Psoas muscle (tissue), 8 donors: ENCODE data around the gene PPP2R2C. TPM values are rescaled to one million over a fixed set of nuclear protein-coding genes. Genes with fewer than 3 reads are reported as not detected.

Experiments
- ATAC-seq, 4 donors: fragments of 200-7000 bp; cut with Tn5 transposase; one replicate each; pipeline ENCODE4 v1.9.1; 2020; ENCODE audit warnings: moderate library complexity in 3 of 4, mild to moderate bottlenecking in 2 of 4
- DNase-seq, 2 donors: peaks; one replicate each; pipeline ENCODE4 v3.0.0-alpha.2; 2020
- H3K27ac ChIP-seq: fragments of 200-600 bp; one replicate; pipeline ENCODE4 v1.8.0; 2022
- H3K27me3 ChIP-seq, 3 donors: fragments of 200-600 bp in 1 of 3; one replicate each; pipeline versions ENCODE4 v1.6.1 to v1.8.0; 2013 to 2022; ENCODE audit warnings: low read length in 2 of 3, mild to moderate bottlenecking in 2 of 3, moderate library complexity in 1 of 3; ENCODE audit not compliant: insufficient read depth in 3 of 3
- H3K36me3 ChIP-seq, 2 donors: fragments of 200-600 bp in 1 of 2; one replicate each; pipeline versions ENCODE4 v1.6.1 to v1.8.0; 2013 to 2022; ENCODE audit warnings: low read depth in 1 of 2, mild to moderate bottlenecking in 1 of 2, moderate library complexity in 1 of 2; ENCODE audit not compliant: insufficient read depth in 1 of 2
- H3K4me1 ChIP-seq: fragments of 200-600 bp; one replicate; pipeline ENCODE4 v1.8.0; 2022
- H3K4me3 ChIP-seq: fragments of 200-600 bp; one replicate; pipeline ENCODE4 v1.8.0; 2022; ENCODE audit warnings: mild to moderate bottlenecking
- H3K9me3 ChIP-seq: fragments of 200-600 bp; one replicate; pipeline ENCODE4 v1.8.0; 2022
- CTCF ChIP-seq: fragments of 200-600 bp; IDR thresholded peaks from one replicate; pipeline ENCODE4 v1.8.0; 2022; ENCODE audit warnings: antibody characterized with exemption
- WGBS, 3 donors: extraction: QIAGEN DNeasy Blood & Tissue Kit; methylation state at CpG; one replicate each; pipeline versions ENCODE4 v1.1.6 to v1.1.7; 2013; 5-methylcytosine and 5-hydroxymethylcytosine counted together
- intact Hi-C, 2 donors: fragments of 100-400 bp; cut with DNase I; formaldehyde crosslinking; loops; one replicate each; pipeline versions ENCODE4 v1.11.0 to v1.14.2; 2022
- polyA plus RNA-seq, 3 donors: library from polyadenylated mRNA; stranded (reverse); fragments of 200-250 nt; gene quantifications; one replicate each; pipeline ENCODE4 v1.2.3, GENCODE V29; 2013
- total RNA-seq, 4 donors: library from RNA; stranded (reverse); fragmentation: NEBNext Ultra II Directional in 2 of 4; extraction: Animal tissue kit (Norgen Biotek cat#: 25700) in 2 of 4; gene quantifications; one replicate each; pipeline versions ENCODE4 v1.2.1 to v1.2.4, GENCODE V29; 2021 to 2023
- donor health status: healthy with polysubstance abuse.
- donor health status: DM: no; HTN: no; CAD: no; lungs with moderate emphysema.
- donor health status: Bipolar disorder and iron deficiency.
- donor health status: healthy.
- donor health status: DM: yes; HTN: yes; CAD: no.
- donor health status: DM: no; HTN: no; CAD: no.
- donor health status: DM: no; HTN: no; CAD: no.
- donor health status: DM: yes; HTN: yes; CAD: no.

The PPP2R2C gene
- total and polyA plus RNA-seq, 7 donors: 0.08 to 3.2 (median 1.2) TPM

- Histone ChIP-seq H3K27ac (no peak overlapping the region), H3K4me1 (no peaks in the 10 kb centered on the region), H3K27me3 (peaks cover 0 to 6% (median 5%) of the 10 kb centered on the region in 3 donors), H3K36me3 (no peaks in the 10 kb centered on the region), H3K9me3 (no peaks in the 10 kb centered on the region), H3K4me3 (no peak overlapping the region)
- no peak for TF ChIP-seq CTCF
- ATAC-seq (no peak), DNase-seq (no peak)
- WGBS, 3 donors: 88 to 92% (median 90%) methylated on average over 18 of the region's 18 CpGs
- intact Hi-C loops: no loop called here
Measured at GRCh38 chr4:6421397-6421796, 51.0 kb downstream of the PPP2R2C start.

GRCh38 chr4:6420972-6421371, 51.4 kb downstream of the PPP2R2C start:
- no peak for ATAC-seq
- H3K27me3 ChIP-seq: peaks cover 0 to 6% (median 5%) of the 10 kb centered on the region in 3 donors
- DNase-seq: no peak
- no peak overlapping the region for H3K4me3 ChIP-seq
- TF ChIP-seq CTCF: no peak
- H3K4me1 ChIP-seq: no peaks in the 10 kb centered on the region
- intact Hi-C loops: no loop called here
- H3K36me3 ChIP-seq: no peaks in the 10 kb centered on the region
- 86 to 88% (median 88%) methylated on average over 6 of the region's 6 CpGs for WGBS, 3 donors
- no peaks in the 10 kb centered on the region for H3K9me3 ChIP-seq
- no peak overlapping the region for H3K27ac ChIP-seq

- 73 to 79% (median 74%) methylated on average over 7 of the region's 7 CpGs for WGBS, 3 donors
- intact Hi-C loops: no loop called here
- no peaks in the 10 kb centered on the region for H3K9me3 ChIP-seq
- no peak for TF ChIP-seq CTCF
- H3K36me3 ChIP-seq: no peaks in the 10 kb centered on the region
- no peaks in the 10 kb centered on the region for H3K4me1 ChIP-seq
- H3K27ac ChIP-seq: no peak overlapping the region
- peaks cover 0 to 6% (median 5%) of the 10 kb centered on the region in 3 donors for H3K27me3 ChIP-seq
- H3K4me3 ChIP-seq: no peak overlapping the region
- ATAC-seq (no peak), DNase-seq (no peak)
Measured at GRCh38 chr4:6420036-6420435, 52.4 kb downstream of the PPP2R2C start.

GRCh38 chr4:6419452-6420028, 52.9 kb downstream of the PPP2R2C start:
- Histone ChIP-seq H3K4me1 (no peaks in the 10 kb centered on the region), H3K27ac (no peak overlapping the region), H3K36me3 (no peaks in the 10 kb centered on the region), H3K27me3 (peaks cover 0 to 6% (median 5%) of the 10 kb centered on the region in 3 donors), H3K9me3 (no peaks in the 10 kb centered on the region), H3K4me3 (no peak overlapping the region)
- intact Hi-C loops: no loop called here
- ATAC-seq (no peak), DNase-seq (no peak)
- TF ChIP-seq CTCF: no peak
- 33 to 41% (median 41%) methylated on average over 6 of the region's 6 CpGs for WGBS, 3 donors

- no peak for TF ChIP-seq CTCF
- Histone ChIP-seq H3K4me3 (no peak overlapping the region), H3K36me3 (no peaks in the 10 kb centered on the region), H3K27ac (no peak overlapping the region), H3K27me3 (peaks cover 0 to 7% (median 2%) of the 10 kb centered on the region in 3 donors), H3K4me1 (no peaks in the 10 kb centered on the region), H3K9me3 (no peaks in the 10 kb centered on the region)
- 88 to 90% (median 88%) methylated on average over 9 of the region's 9 CpGs for WGBS, 3 donors
- intact Hi-C loops: no loop called here
- DNase-seq (no peak), ATAC-seq (no peak)
Measured at GRCh38 chr4:6418193-6418755, 54.1 kb downstream of the PPP2R2C start.
